H1 (cell line): ENCODE results near the gene ZNF750. TPM values are rescaled to one million over a fixed set of nuclear protein-coding genes. Genes with fewer than 3 reads are reported as not detected.

ENCODE experiments used
- ASH2L ChIP-seq: fragments of 200-600, 300-600 bp; sonication (generic); IDR thresholded peaks from one replicate; pipeline ENCODE4 v1.7.1; 2017; ENCODE audit warnings: low read length
- CHD1 ChIP-seq: IDR thresholded peaks from 2 replicates; pipeline ENCODE4 v1.6.1; 2012; ENCODE audit warnings: low read depth, low read length, improper control_type of control experiment
- HDAC6 ChIP-seq: IDR thresholded peaks from one replicate; pipeline ENCODE4 v1.7.1; 2012; ENCODE audit warnings: low read depth, mild to moderate bottlenecking, inconsistent platforms, low read length, moderate library complexity
- JUND ChIP-seq: IDR thresholded peaks from 2 replicates; pipeline ENCODE4 v1.6.1; 2011; ENCODE audit warnings: mild to moderate bottlenecking, improper control_type of control experiment, low read length
- POLR2AphosphoS5 ChIP-seq: IDR thresholded peaks from 2 replicates; pipeline ENCODE4 v1.6.1; 2011; ENCODE audit warnings: low read depth, low read length
- SIRT6 ChIP-seq: IDR thresholded peaks from one replicate; pipeline ENCODE4 v1.7.1; 2012; ENCODE audit warnings: low read length, inconsistent platforms
- SP1 ChIP-seq: IDR thresholded peaks from 2 replicates; pipeline ENCODE4 v1.6.1; 2011; ENCODE audit warnings: low read depth, low read length
- polyA plus RNA-seq, 7 experiments: library from polyadenylated mRNA; depleted of rRNA in 3 of 7; stranded (reverse) in 5 of 7; unstranded in 2 of 7; fragments of >200 nt in 5 of 7; fragments of 200-250 nt in 2 of 7; gene quantifications; 1 replicate in 5 of 7; 2 replicates in 1 of 7; 4 replicates in 1 of 7; pipeline versions ENCODE4 v1.2.1 to v1.2.3, GENCODE V29; 2011 to 2013; ENCODE audit warnings: missing spikeins in 2 of 7, mixed read lengths in 2 of 7
- total RNA-seq: library from RNA; stranded (reverse); fragmentation: NEBNext Ultra II Directional; extraction: Animal tissue kit (Norgen Biotek cat#: 25700); gene quantifications from 2 replicates; pipeline ENCODE4 v1.2.1, GENCODE V29; 2021
- TF ChIP-seq, protein P1 (sequence below): fragments of 300-600 bp; sonication (generic); IDR thresholded peaks from 2 replicates; pipeline ENCODE4 v1.7.1; 2012; ENCODE audit warnings: low read length, moderate library complexity, mild to moderate bottlenecking, inconsistent platforms; ENCODE audit not compliant: insufficient replicate concordance
- TF ChIP-seq, protein P2 (sequence below): IDR thresholded peaks from 2 replicates; pipeline ENCODE4 v1.6.1; 2012; ENCODE audit warnings: low read length, inconsistent platforms

The ZNF750 gene
- total and polyA plus RNA-seq, 2 of the 8 experiments (the other 6 are each of a cell fraction or from before 2014, with no cell fraction given) = not detected

DNA sequence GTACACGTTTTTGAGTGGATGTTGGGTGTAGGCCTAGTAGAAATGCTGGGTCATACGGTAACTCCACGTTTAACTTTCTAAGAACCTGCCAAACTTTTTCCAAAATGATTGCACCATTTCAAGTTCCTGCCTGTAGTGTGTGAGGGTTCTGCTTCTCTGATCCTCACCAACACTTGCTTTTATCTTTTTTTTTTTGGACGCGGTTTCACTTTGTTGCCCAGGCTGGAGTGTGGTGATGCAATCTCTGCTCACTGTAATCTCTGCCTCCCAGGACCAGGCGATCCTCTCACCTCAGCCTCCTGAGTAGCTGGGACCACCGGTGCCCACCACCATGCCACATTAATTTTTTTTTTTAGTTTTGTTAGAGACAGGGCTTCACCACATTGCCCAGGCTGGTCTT is 23.5 kb downstream of the ZNF750 start (continued):
- TF ChIP-seq, protein P1, sequence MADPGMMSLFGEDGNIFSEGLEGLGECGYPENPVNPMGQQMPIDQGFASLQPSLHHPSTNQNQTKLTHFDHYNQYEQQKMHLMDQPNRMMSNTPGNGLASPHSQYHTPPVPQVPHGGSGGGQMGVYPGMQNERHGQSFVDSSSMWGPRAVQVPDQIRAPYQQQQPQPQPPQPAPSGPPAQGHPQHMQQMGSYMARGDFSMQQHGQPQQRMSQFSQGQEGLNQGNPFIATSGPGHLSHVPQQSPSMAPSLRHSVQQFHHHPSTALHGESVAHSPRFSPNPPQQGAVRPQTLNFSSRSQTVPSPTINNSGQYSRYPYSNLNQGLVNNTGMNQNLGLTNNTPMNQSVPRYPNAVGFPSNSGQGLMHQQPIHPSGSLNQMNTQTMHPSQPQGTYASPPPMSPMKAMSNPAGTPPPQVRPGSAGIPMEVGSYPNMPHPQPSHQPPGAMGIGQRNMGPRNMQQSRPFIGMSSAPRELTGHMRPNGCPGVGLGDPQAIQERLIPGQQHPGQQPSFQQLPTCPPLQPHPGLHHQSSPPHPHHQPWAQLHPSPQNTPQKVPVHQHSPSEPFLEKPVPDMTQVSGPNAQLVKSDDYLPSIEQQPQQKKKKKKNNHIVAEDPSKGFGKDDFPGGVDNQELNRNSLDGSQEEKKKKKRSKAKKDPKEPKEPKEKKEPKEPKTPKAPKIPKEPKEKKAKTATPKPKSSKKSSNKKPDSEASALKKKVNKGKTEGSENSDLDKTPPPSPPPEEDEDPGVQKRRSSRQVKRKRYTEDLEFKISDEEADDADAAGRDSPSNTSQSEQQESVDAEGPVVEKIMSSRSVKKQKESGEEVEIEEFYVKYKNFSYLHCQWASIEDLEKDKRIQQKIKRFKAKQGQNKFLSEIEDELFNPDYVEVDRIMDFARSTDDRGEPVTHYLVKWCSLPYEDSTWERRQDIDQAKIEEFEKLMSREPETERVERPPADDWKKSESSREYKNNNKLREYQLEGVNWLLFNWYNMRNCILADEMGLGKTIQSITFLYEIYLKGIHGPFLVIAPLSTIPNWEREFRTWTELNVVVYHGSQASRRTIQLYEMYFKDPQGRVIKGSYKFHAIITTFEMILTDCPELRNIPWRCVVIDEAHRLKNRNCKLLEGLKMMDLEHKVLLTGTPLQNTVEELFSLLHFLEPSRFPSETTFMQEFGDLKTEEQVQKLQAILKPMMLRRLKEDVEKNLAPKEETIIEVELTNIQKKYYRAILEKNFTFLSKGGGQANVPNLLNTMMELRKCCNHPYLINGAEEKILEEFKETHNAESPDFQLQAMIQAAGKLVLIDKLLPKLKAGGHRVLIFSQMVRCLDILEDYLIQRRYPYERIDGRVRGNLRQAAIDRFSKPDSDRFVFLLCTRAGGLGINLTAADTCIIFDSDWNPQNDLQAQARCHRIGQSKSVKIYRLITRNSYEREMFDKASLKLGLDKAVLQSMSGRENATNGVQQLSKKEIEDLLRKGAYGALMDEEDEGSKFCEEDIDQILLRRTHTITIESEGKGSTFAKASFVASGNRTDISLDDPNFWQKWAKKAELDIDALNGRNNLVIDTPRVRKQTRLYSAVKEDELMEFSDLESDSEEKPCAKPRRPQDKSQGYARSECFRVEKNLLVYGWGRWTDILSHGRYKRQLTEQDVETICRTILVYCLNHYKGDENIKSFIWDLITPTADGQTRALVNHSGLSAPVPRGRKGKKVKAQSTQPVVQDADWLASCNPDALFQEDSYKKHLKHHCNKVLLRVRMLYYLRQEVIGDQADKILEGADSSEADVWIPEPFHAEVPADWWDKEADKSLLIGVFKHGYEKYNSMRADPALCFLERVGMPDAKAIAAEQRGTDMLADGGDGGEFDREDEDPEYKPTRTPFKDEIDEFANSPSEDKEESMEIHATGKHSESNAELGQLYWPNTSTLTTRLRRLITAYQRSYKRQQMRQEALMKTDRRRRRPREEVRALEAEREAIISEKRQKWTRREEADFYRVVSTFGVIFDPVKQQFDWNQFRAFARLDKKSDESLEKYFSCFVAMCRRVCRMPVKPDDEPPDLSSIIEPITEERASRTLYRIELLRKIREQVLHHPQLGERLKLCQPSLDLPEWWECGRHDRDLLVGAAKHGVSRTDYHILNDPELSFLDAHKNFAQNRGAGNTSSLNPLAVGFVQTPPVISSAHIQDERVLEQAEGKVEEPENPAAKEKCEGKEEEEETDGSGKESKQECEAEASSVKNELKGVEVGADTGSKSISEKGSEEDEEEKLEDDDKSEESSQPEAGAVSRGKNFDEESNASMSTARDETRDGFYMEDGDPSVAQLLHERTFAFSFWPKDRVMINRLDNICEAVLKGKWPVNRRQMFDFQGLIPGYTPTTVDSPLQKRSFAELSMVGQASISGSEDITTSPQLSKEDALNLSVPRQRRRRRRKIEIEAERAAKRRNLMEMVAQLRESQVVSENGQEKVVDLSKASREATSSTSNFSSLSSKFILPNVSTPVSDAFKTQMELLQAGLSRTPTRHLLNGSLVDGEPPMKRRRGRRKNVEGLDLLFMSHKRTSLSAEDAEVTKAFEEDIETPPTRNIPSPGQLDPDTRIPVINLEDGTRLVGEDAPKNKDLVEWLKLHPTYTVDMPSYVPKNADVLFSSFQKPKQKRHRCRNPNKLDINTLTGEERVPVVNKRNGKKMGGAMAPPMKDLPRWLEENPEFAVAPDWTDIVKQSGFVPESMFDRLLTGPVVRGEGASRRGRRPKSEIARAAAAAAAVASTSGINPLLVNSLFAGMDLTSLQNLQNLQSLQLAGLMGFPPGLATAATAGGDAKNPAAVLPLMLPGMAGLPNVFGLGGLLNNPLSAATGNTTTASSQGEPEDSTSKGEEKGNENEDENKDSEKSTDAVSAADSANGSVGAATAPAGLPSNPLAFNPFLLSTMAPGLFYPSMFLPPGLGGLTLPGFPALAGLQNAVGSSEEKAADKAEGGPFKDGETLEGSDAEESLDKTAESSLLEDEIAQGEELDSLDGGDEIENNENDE = no peak
- no peak for TF ChIP-seq JUND
- TF ChIP-seq HDAC6 = no peak
- no peak for TF ChIP-seq POLR2AphosphoS5
- no peak for TF ChIP-seq SP1
- TF ChIP-seq ASH2L = no peak
- TF ChIP-seq CHD1 = no peak
- TF ChIP-seq SIRT6 = no peak
- TF ChIP-seq, protein P2, sequence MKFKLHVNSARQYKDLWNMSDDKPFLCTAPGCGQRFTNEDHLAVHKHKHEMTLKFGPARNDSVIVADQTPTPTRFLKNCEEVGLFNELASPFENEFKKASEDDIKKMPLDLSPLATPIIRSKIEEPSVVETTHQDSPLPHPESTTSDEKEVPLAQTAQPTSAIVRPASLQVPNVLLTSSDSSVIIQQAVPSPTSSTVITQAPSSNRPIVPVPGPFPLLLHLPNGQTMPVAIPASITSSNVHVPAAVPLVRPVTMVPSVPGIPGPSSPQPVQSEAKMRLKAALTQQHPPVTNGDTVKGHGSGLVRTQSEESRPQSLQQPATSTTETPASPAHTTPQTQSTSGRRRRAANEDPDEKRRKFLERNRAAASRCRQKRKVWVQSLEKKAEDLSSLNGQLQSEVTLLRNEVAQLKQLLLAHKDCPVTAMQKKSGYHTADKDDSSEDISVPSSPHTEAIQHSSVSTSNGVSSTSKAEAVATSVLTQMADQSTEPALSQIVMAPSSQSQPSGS = no peak
